ENCODE results near the gene SPAG5.

Gene SPAG5

DNA sequence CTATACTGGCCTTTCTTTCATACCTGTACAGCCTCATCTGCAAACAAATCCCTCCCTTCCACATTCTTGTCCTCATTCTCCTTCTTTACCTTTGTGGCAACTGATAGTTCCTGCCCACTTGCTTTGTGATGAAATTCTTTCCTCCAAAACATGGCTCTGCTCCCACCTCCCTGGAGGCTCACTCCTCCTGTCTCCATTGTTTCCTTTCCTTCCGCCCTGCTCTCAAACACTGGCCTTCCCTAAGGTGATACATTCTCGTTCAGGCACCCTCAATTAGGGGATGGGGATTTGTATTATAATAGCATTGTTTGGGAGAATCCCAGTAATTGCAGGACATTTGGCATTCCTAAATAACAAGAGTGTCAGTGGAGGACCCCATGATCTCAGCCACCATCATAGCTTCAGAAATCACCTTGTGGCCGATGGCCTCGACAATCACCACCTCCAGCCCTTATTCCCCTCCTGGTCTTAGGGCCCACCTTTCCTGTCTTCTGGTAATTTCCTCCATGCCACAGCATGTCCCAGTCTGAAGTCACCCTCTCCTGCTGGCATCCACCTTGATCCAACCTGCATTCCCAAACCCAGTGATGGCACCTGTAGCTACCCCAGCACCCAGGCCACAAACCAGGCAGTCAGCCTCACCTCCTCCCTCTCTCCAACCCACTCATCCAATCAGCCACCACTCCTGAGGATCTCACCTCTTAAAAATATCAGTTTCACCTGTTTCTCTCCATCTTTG lies 54.3 kb downstream of the SPAG5 start:
- no peak for DNase-seq

DNA sequence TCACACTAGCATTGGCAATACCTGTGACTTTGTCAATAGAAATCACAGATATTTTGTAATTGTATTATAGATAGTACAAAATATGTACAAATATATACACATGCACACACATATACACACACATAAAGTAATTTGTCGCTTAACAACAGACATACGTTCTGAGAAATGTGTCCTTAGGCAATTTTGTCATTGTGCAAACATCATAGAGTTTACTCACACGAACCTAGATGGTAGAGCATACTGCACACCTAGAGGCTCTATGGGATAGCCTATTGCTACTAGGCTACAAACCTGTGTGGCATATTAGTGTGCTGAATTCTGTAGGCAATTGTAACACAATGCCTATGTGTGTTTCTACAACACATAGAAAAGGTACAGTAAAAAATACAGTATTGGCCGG lies 57.4 kb downstream of the SPAG5 start:
- no peak for DNase-seq

DNA sequence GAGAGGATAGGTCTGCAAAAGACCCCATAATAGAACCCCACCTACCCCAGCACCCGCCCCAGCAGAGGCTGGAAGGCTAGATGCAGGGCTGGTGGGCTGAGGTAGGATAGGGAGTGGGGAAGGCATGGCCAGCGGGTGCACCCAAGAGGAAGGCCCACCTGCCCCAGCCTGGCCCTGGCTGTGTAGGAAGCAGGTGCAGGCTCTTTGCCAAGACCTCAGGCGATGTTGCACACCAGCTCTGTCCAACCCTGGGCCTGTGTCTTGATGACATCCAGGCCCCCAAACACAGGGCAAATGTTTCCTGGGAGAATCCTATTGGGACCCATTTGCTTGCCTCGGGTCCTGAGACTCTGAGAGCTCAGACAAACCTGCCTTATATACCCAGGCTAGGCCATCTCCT lies 58.6 kb downstream of the SPAG5 start:
- DNase-seq = no peak

DNA sequence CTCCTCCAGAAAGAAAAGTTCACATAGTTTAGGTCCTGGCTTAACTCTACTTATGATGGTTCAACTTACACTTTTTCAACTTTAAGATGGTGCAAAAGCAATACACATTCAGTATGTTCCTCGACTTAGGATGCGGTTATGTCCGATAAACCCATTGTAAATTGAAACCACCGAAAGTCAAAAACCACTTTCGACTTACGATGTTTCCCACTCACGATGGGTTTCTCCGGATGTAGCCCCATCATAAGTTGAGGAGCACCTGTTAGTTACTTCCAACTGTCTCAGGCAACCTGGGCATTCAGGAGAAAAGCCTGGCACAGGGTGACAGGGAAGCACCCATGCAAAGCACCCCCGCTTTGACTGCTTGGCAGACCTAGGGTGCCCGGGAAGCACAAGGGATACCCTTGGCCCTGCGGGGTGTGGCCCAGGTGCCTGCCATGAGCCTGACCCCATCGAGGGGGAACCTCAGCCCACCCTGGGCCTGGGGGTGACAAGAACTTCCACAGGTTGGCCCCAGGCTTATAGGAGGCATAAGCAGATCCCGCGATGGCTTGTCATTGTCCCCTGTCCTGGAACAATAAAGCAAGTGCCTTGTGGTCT lies 60.4 kb downstream of the SPAG5 start:
- DNase-seq = no peak

DNA sequence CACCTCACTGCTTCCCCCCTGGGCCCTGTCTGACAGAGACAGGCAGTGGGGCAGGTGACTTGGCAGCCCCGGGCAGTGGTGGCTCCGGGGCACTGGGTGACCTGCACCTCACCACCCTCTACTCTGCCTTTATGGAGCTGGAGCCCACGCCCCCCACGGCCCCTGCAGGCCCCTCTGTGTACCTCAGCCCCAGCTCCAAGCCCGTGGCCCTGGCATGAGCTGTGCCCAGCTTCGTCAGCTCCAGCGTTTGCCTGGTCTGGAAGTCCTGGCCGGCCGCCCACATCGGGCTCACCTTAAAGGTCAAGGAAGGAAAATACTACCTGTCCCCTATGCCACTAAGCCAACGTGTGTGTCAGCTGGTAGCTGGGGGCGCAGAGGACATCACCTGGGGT lies 61.6 kb downstream of the SPAG5 start:
- no peak for DNase-seq

DNA sequence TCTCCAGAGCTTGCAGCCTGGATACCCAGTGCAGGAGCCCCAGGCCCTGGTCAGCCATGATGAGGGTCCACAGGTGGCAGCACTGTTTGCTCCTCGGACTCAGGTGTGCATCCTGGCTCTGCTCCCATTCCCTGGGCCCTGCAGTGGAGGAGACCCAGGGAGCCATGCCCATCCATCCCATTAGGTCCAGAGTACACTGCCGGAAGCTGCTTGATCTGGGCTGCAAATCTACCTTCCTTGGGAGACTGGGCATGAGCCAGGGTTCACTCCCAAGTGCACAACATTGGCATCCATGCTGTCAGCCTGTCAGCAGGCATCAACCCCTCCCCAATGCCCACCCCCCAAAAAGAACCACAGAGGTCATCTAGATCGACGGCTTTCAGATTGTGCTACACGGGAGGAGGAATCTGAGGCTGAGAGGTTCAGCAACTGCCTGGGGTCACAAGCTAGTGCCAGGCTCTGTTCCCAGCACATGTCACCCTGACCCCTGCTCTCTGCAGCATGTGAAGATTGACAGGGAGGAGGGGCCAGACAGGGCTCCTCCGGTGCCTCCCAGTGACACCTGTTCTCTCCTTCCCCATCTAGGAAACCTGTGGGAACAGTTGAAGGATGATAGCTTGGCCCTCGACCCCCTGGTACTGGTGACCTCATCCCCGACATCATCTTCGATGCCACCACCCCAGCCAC lies 62.1 kb downstream of the SPAG5 start:
- no peak for DNase-seq

DNA sequence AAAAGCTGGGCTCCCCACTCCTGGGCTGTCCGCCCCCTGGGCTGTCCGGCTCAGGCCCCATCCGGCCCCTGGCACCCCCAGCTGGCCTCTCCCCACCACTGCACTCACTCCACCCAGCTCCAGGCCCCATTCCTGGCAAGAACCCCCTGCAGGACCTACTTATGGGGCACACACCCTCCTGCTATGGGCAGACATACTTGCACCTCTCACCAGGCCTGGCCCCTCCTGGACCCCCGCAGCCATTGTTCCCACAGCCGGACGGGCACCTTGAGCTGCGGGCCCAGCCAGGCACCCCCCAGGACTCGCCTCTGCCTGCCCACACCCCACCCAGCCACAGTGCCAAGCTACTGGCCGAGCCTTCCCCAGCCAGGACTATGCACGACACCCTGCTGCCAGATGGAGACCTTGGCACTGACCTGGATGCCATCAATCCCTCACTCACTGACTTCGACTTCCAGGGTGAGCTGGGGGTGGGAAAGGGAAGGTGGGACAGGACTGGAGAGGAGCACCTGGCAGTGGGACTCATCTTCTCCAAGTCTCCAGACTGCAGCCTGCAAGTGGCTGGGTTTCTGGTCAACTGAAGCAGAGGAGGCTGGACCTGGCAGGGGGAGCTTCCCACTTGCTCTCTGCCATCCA lies 64.0 kb downstream of the SPAG5 start:
- no peak for DNase-seq

DNA sequence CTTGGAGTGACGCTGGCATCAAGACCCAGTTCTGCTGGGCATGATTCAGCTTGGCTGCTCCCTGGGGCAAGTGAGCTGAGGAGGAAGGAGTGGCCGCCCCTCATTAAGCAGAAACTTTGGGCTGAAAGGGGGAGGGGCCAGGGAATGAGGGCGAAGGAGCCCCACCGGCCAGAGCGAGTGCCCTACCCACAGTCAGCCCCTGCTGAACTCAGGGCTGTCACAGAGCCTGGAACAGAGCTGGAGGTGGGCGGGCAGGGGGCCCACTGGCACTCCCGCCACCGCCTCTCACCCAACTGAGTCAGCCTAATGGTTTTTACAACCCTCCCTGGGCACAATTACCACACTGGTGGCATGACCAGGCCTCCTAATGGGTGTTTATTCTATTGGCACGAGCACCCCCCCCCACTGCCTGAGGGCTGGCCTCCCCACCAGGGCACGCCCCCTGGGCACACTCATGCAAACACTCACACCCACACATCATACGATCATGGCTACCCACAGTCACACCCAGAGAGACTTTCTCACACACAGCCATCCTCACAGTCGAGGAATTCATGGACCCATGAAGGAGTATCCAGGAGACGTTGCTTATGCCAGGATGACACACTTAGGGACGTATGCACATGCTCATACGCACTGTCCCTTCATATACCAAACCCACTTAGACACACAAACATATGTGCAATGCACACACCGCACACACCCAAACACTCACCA lies 65.6 kb downstream of the SPAG5 start:
- no peak for DNase-seq

DNA sequence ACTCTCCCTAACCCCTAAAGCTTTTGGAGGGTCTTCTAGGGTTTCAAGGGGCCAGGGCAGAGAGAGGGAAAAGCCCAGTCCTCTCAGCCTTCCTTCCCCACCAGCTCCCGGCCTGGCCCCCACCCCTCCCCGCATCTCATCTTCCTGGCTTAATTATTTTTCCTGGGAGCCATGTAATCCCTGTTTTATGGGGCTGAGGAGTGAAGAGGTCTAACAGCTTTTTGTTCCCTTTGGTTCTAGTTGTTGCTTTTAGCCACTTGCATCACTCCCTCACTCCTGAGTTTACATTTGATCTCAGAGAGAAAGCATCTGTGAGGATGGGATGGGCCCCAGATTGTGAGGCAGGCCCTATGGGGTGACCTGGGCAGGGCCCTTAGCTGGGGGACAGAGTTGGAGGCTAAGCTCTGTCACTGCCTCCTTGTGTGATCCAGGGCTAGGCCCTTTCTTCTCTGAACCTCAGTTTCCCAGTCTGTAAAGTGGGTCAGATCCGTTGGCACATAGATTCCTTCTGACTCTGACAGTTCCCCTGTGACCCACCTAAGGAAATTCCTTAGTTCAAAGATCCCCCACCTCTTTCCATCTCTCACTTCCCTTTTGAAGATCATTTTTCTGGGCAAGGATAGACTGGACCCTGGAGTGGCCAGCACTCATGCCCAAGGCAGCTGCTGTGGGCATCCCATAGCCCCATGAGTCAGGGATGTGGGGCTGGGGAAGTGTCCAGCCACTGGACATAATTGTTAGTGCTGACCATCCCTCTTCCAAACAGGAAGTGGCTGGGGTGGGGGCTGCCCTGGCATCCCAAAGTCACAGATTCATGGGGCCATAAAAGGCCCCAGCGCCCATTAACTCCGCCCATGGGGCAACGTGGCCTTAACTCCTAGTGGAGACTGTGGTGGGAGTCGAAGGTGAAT lies 66.5 kb downstream of the SPAG5 start:
- DNase-seq = no peak

DNA sequence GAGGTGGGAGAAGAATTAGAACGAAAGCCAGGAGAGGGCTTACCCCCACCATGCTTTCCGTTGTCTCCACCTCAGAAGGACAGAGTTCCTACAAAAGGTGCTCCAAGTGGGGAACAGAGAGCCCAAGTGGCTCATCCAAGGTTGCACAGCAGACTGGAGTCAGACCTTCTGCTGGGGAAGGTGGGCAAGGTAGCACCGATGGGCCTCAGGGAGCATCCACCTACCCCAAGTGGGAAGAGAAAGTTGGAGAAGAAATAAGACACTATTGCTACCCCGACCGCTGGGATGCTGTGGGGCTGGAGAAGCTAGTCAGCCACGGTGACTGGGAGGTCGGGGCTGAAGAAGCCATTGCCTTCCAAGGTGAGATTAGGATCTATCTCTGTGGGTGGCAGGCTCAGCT lies 67.9 kb downstream of the SPAG5 start:
- no peak for DNase-seq

DNA sequence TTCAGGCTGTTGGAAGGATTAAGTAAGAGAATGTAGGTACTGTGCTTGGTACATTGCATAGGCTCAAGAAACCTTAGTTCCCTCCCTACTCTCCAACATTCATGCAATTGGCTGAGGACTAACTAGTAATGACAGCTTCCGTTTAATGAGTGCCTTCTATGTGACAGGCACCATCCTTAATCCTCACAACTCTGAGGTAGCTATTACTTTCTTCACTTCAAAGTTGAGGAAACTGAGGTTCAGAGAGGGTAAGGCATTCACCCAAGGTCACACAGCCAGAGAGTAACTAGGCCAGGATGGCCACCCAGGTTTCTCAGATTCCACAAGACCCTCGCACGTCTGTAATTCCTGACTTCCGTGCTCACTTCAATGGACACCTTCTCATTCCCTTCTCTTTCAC lies 68.6 kb downstream of the SPAG5 start:
- DNase-seq = no peak

DNA sequence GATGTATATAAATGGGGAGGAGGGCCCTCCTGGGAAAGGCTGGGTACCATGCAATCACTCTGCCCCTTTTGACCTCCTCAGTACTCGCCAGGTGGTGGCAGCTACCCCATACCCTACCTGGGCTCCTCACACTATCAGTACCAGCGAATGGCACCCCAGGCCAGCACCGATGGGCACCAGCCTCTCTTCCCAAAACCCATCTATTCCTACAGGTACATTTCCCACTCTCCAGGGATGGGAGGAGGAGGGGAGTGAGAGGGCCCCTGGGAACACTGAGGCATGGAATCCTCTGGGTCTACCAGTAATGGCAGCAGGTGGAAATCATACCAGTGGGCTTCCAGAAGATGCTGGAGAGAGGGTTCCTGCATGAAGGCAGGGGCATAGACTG lies 69.8 kb downstream of the SPAG5 start:
- no peak for DNase-seq

DNA sequence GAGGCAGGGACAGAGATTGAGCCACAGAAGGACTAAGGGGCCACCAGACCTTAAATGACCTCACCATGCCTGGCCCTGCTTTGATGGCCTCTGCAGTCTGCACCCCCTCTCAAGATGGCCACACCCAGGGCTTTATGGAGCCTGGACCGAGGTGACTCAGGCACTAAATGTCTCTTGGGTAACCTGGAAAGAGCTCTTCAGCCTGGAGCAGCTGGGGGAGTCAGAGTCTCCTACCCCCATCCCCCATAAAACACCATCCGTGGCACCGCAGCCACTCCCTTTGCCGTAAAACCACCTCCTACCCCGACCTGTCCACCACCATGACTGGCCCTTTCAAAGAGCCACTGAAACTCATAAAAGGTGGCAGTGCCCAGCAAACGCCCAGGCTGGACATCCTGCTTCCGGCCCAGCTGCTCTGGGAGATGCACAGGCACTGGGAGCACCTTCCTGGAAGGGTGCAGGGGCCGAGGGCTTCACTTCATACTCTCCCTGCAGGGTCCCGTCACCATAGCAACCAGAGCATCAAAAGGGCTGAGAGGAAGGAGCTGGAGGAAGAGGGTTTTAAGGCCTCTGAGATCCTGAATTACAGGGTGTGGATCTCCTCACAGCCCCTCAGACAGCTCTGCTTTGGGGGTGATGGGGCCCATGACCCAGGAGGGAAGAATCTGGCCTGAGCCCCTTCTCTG lies 70.4 kb downstream of the SPAG5 start:
- no peak for DNase-seq

DNA sequence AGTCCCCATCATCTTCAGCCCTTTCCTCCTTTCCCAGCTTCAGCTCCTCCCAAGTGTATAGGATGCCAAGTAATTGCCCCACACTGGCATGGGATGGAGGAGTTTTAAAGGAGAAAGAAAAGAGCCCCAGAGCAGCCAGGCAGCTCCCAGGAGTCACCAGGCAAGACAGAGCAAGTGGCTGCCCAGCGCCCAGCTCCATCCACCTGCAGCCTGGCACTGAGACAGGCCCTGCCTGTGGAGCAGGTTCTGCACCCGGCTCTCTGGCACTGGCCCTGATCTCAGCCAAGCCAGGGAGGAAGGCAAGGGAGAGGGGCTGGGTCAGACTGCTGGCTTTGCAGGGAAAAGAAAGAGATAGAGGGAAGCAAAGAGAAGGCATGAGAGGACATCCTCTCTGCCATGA lies 71.0 kb downstream of the SPAG5 start:
- no peak for DNase-seq

Measured in activated CD8-positive, alpha-beta memory T cell treated with anti-CD3 and anti-CD28 coated beads, Interleukin-2, amount 50 U/mL, for 4 hours (primary cell).